T-cell (primary cell): ENCODE measurements around the gene POU1F1. TPM values are rescaled to one million over a fixed set of nuclear protein-coding genes. Genes with fewer than 3 reads are reported as not detected.
A peak's percentile ranks its signal among the peaks of the same experiment; 100 is the strongest.

ENCODE experiments used
- ATAC-seq, 4 experiments: fragments of 200-7000 bp in 3 of 4; fragments of 150-1000 bp in 1 of 4; cut with Tn5 transposase; replicated peaks in 1 of 4; 1 replicate in 3 of 4; 2 replicates in 1 of 4; pipeline ENCODE4 v1.10.0; 2021; ENCODE audit warnings: moderate library complexity in 3 of 4, mild to moderate bottlenecking in 2 of 4, moderate number of reproducible peaks in 1 of 4
- CTCF ChIA-PET, 2 donors: fragments of 300-600 bp; sonication (Branson Sonifier 250); formaldehyde crosslinking; loops; one replicate each; lab custom pipeline; 2022; ENCODE audit warnings: antibody characterized with exemption in 2 of 2; lab: Charles Lee
- POLR2A ChIA-PET, 2 donors: fragments of 300-600 bp; sonication (Branson Sonifier 250); formaldehyde crosslinking; loops; one replicate each; lab custom pipeline; 2022; ENCODE audit warnings: antibody characterized with exemption in 2 of 2; lab: Charles Lee
- DNase-seq, 35 experiments: peaks; one replicate each; pipeline versions ENCODE4 v3.0.0 to v3.0.0-alpha.2; 2013 to 2023
- H3K27ac ChIP-seq: one replicate; pipeline ENCODE4 v1.5.1; 2013; ENCODE audit warnings: low read length
- H3K27me3 ChIP-seq, 2 experiments: replicated peaks in 1 of 2; 1 replicate in 1 of 2; 2 replicates in 1 of 2; pipeline versions ENCODE4 v1.6.1 to v1.7.0; 2013; ENCODE audit warnings: low read length in 1 of 2, mixed read lengths in 1 of 2; ENCODE audit not compliant: control insufficient read depth in 2 of 2, insufficient read depth in 2 of 2; ENCODE audit errors: extremely low read depth in 1 of 2
- H3K36me3 ChIP-seq, 2 donors: 1 replicate in 1 of 2; 2 replicates in 1 of 2; pipeline versions ENCODE4 v1.6.1 to v1.7.0; 2013; ENCODE audit warnings: low read length in 1 of 2; ENCODE audit not compliant: control insufficient read depth in 2 of 2, insufficient read depth in 1 of 2; ENCODE audit errors: extremely low read depth in 1 of 2
- H3K4me1 ChIP-seq, 2 experiments: 1 replicate in 1 of 2; 2 replicates in 1 of 2; pipeline versions ENCODE4 v1.6.1 to v1.7.0; 2013; ENCODE audit warnings: low read length in 2 of 2, mixed read lengths in 1 of 2; ENCODE audit not compliant: insufficient read depth in 2 of 2, control insufficient read depth in 1 of 2; ENCODE audit errors: extremely low read depth in 1 of 2
- H3K4me3 ChIP-seq, 2 donors: 1 replicate in 1 of 2; 2 replicates in 1 of 2; pipeline versions ENCODE4 v1.5.1 to v1.7.0; 2013; ENCODE audit warnings: mild to moderate bottlenecking in 2 of 2, low read length in 1 of 2, moderate library complexity in 1 of 2; ENCODE audit not compliant: control insufficient read depth in 1 of 2; ENCODE audit errors: extremely low read depth in 1 of 2
- H3K9me3 ChIP-seq: 2 replicates; pipeline ENCODE4 v1.7.0; 2013
- H3K27ac Mint-ChIP-seq, 2 donors: one replicate each; pipeline ENCODE4 v1.8.0; 2020 to 2021; ENCODE audit warnings: mild to moderate bottlenecking in 2 of 2, mixed read lengths in 2 of 2
- H3K27me3 Mint-ChIP-seq, 2 donors: one replicate each; pipeline ENCODE4 v1.8.0; 2021 to 2022; ENCODE audit warnings: mixed read lengths in 2 of 2
- H3K36me3 Mint-ChIP-seq: one replicate; pipeline ENCODE4 v1.8.0; 2021; ENCODE audit warnings: mixed read lengths
- H3K4me1 Mint-ChIP-seq, 3 donors: one replicate each; pipeline ENCODE4 v1.8.0; 2020 to 2022; ENCODE audit warnings: mixed read lengths in 3 of 3, mild to moderate bottlenecking in 1 of 3
- H3K4me3 Mint-ChIP-seq, 3 donors: one replicate each; pipeline ENCODE4 v1.8.0; 2020 to 2022; ENCODE audit warnings: mild to moderate bottlenecking in 3 of 3, mixed read lengths in 3 of 3, moderate library complexity in 3 of 3
- H3K9me3 Mint-ChIP-seq, 3 donors: one replicate each; pipeline ENCODE4 v1.8.0; 2020 to 2022; ENCODE audit warnings: mixed read lengths in 3 of 3
- WGBS: methylation state at CpG from one replicate; pipeline ENCODE4 v1.1.5; 2013; ENCODE audit warnings: missing lambda C conversion rate; ENCODE audit not compliant: insufficient coverage; 5-methylcytosine and 5-hydroxymethylcytosine counted together
- total RNA-seq, 35 experiments: library from RNA in 6 of 35; stranded (reverse) in 6 of 35; fragments of 120-200 nt in 1 of 35; gene quantifications; one replicate each; pipeline versions ENCODE4 v1.2.1 to v1.2.4 and lab custom pipeline; 2013 to 2026

The POU1F1 gene
- total RNA-seq, 5 donors from 2014 or later (not counting 1 experiment from before 2014, with no cell fraction given): not detected

- ATAC-seq: no peak
- Mint-ChIP-seq H3K27ac (no peak overlapping the region), H3K9me3 (no peaks in the 10 kb centered on the region), H3K36me3 (peaks cover 50% of the 10 kb centered on the region), H3K4me3 (no peak overlapping the region), H3K4me1 (peaks cover 16 to 21% (median 18%) of the 10 kb centered on the region in 3 donors), H3K27me3 (no peaks in the 10 kb centered on the region)
- CTCF ChIA-PET: interaction anchor here in 1 of 2 donors (1.4 kb wide), 1 partner anchor 12 kb away, joined by 5 read pairs; no protein-coding TSS in a partner anchor
- Histone ChIP-seq H3K27ac (no peak overlapping the region), H3K4me1 (no peaks in the 10 kb centered on the region), H3K4me3 (no peak overlapping the region), H3K9me3 (no peaks in the 10 kb centered on the region), H3K27me3 (no peaks in the 10 kb centered on the region), H3K36me3 (peaks cover 0 to 17% of the 10 kb centered on the region in 2 donors)
- POLR2A ChIA-PET: no interaction called here
- no CpG with 5 or more reads among the region's 1 CpG for WGBS
- no peak for DNase-seq
These were observed 29.0 kb downstream of the POU1F1 start for GRCh38 chr3:87247430-87247773.

- no peak for ATAC-seq
- WGBS: no CpG with 5 or more reads among the region's 3 CpGs
- H3K4me3 Mint-ChIP-seq: no peak overlapping the region
- ChIA-PET CTCF (interaction anchor here in 1 of 2 donors (1.2 to 1.4 kb wide), 2 partner anchors 9 to 13 kb away, joined by 3 to 5 read pairs; no protein-coding TSS in a partner anchor), POLR2A (no interaction called here)
- H3K27ac ChIP-seq: no peak overlapping the region
- H3K36me3 ChIP-seq: peaks cover 0 to 17% of the 10 kb centered on the region in 2 donors
- no peak for DNase-seq
- no peak overlapping the region for H3K4me3 ChIP-seq
- no peaks in the 10 kb centered on the region for H3K27me3 Mint-ChIP-seq
- no peak overlapping the region for H3K27ac Mint-ChIP-seq
- no peaks in the 10 kb centered on the region for H3K9me3 ChIP-seq
- H3K4me1 Mint-ChIP-seq: peaks cover 19 to 24% (median 22%) of the 10 kb centered on the region in 3 donors
- H3K36me3 Mint-ChIP-seq: peaks cover 50% of the 10 kb centered on the region
- H3K4me1 ChIP-seq: no peaks in the 10 kb centered on the region
- H3K27me3 ChIP-seq: no peaks in the 10 kb centered on the region
- H3K9me3 Mint-ChIP-seq: no peaks in the 10 kb centered on the region
These were observed 29.5 kb downstream of the POU1F1 start for GRCh38 chr3:87246662-87247429.

- no peak for DNase-seq
- ATAC-seq: no peak
- Histone ChIP-seq H3K9me3 (no peaks in the 10 kb centered on the region), H3K4me1 (no peaks in the 10 kb centered on the region), H3K27ac (no peak overlapping the region), H3K4me3 (no peak overlapping the region), H3K27me3 (no peaks in the 10 kb centered on the region), H3K36me3 (peaks cover 0 to 5% of the 10 kb centered on the region in 2 donors)
- Mint-ChIP-seq H3K27ac (no peak overlapping the region), H3K9me3 (no peaks in the 10 kb centered on the region), H3K4me3 (no peak overlapping the region), H3K27me3 (no peaks in the 10 kb centered on the region), H3K36me3 (peaks cover 27% of the 10 kb centered on the region), H3K4me1 (peaks cover 44 to 63% (median 53%) of the 10 kb centered on the region in 3 donors)
- ChIA-PET CTCF (interaction anchor here in 1 of 2 donors (0.8 kb wide), 1 partner anchor 14 kb away, joined by 5 read pairs; no protein-coding TSS in a partner anchor), POLR2A (no interaction called here)
- WGBS: no CpG with 5 or more reads among the region's 1 CpG
These were observed 40.3 kb downstream of the POU1F1 start for GRCh38 chr3:87236093-87236492.

GRCh38 chr3:87233805-87234204, 42.6 kb downstream of the POU1F1 start:
- POLR2A ChIA-PET: no interaction called here
- H3K4me1 Mint-ChIP-seq: peaks cover 61 to 70% (median 64%) of the 10 kb centered on the region in 3 donors
- H3K4me3 Mint-ChIP-seq: no peak overlapping the region
- Histone ChIP-seq H3K27me3 (no peaks in the 10 kb centered on the region), H3K9me3 (no peaks in the 10 kb centered on the region), H3K4me3 (no peak overlapping the region), H3K4me1 (no peaks in the 10 kb centered on the region), H3K36me3 (peaks cover 0 to 5% of the 10 kb centered on the region in 2 donors), H3K27ac (no peak overlapping the region)
- H3K36me3 Mint-ChIP-seq: peaks cover 25% of the 10 kb centered on the region
- H3K9me3 Mint-ChIP-seq: no peaks in the 10 kb centered on the region
- ATAC-seq (no peak), DNase-seq (no peak)
- CTCF ChIA-PET: no interaction called here
- no peaks in the 10 kb centered on the region for H3K27me3 Mint-ChIP-seq
- 100% methylated on average over 1 of the region's 1 CpG for WGBS
- H3K27ac Mint-ChIP-seq: no peak overlapping the region

- POLR2A ChIA-PET: interaction anchor here in 1 of 2 donors (0.6 to 0.7 kb wide), 2 partner anchors 56 to 879 kb away, joined by 6 to 7 read pairs; no protein-coding TSS in a partner anchor
- CTCF ChIA-PET: no interaction called here
- H3K27ac ChIP-seq: no peak overlapping the region
- peaks cover 0 to 6% of the 10 kb centered on the region in 2 donors for H3K27me3 Mint-ChIP-seq
- no peaks in the 10 kb centered on the region for H3K27me3 ChIP-seq
- peak overlapping the region; percentile 56 to 99 (median 99) for H3K4me3 Mint-ChIP-seq
- no peaks in the 10 kb centered on the region for H3K36me3 ChIP-seq
- WGBS: no CpG with 5 or more reads among the region's 1 CpG
- peaks cover 16% of the 10 kb centered on the region for H3K36me3 Mint-ChIP-seq
- ATAC-seq (no peak), DNase-seq (no peak)
- no peaks in the 10 kb centered on the region for H3K9me3 ChIP-seq
- H3K27ac Mint-ChIP-seq: no peak overlapping the region
- no peaks in the 10 kb centered on the region for H3K9me3 Mint-ChIP-seq
- peaks cover 8 to 10% of the 10 kb centered on the region in 2 experiments for H3K4me1 ChIP-seq
- H3K4me1 Mint-ChIP-seq: peaks cover 60 to 66% (median 60%) of the 10 kb centered on the region in 3 donors
- H3K4me3 ChIP-seq: no peak overlapping the region
These were observed 47.3 kb downstream of the POU1F1 start for GRCh38 chr3:87229113-87229512.

- peak overlapping the region; percentile 99 for H3K4me3 Mint-ChIP-seq
- H3K9me3 Mint-ChIP-seq: no peaks in the 10 kb centered on the region
- peaks cover 0 to 6% of the 10 kb centered on the region in 2 donors for H3K27me3 Mint-ChIP-seq
- WGBS: no CpG with 5 or more reads among the region's 1 CpG
- ChIA-PET CTCF (interaction anchor here in 1 of 2 donors (1.8 kb wide), 1 partner anchor 32 kb away, joined by 9 read pairs; no protein-coding TSS in a partner anchor), POLR2A (interaction anchor here (0.7 to 1.0 kb wide), 2 partner anchors 56 to 773 kb away, joined by 3 to 6 read pairs; no protein-coding TSS in a partner anchor)
- DNase-seq (no peak), ATAC-seq (no peak)
- Histone ChIP-seq H3K36me3 (no peaks in the 10 kb centered on the region), H3K27me3 (no peaks in the 10 kb centered on the region), H3K27ac (no peak overlapping the region), H3K4me1 (peaks cover 8 to 10% of the 10 kb centered on the region in 2 experiments), H3K4me3 (peak overlapping the region in 1 of 2 donors; percentile 90), H3K9me3 (no peaks in the 10 kb centered on the region)
- no peak overlapping the region for H3K27ac Mint-ChIP-seq
- H3K4me1 Mint-ChIP-seq: peaks cover 54 to 62% (median 54%) of the 10 kb centered on the region in 3 donors
- peaks cover 16% of the 10 kb centered on the region for H3K36me3 Mint-ChIP-seq
These were observed 48.1 kb downstream of the POU1F1 start for GRCh38 chr3:87228316-87228715.
